Endodermal cell (in vitro differentiated cells): ENCODE results near the gene VMP1. TPM values are rescaled to one million over a fixed set of nuclear protein-coding genes. Genes with fewer than 3 reads are reported as not detected.

Experiments used
- DNase-seq: peaks from one replicate; pipeline ENCODE4 v3.0.0-alpha.2; 2017
- H3K27ac ChIP-seq: 2 replicates; pipeline ENCODE4 v1.5.1; 2013; ENCODE audit warnings: mild to moderate bottlenecking, low read depth, low read length, moderate library complexity
- H3K27me3 ChIP-seq: 2 replicates; pipeline ENCODE4 v1.6.1; 2013; ENCODE audit warnings: mild to moderate bottlenecking, low read length, moderate library complexity; ENCODE audit not compliant: insufficient read depth, control insufficient read depth, poor library complexity, severe bottlenecking
- H3K36me3 ChIP-seq: 2 replicates; pipeline ENCODE4 v1.7.0; 2013; ENCODE audit warnings: mild to moderate bottlenecking, low read length, moderate library complexity; ENCODE audit not compliant: control insufficient read depth, insufficient read depth
- H3K4me1 ChIP-seq: one replicate; pipeline ENCODE4 v1.7.0; 2013; ENCODE audit warnings: low read length; ENCODE audit not compliant: control insufficient read depth, insufficient read depth
- H3K4me3 ChIP-seq: 2 replicates; pipeline ENCODE4 v1.5.1; 2013; ENCODE audit warnings: mild to moderate bottlenecking, low read length, moderate library complexity
- H3K9ac ChIP-seq: 2 replicates; pipeline ENCODE4 v1.6.1; 2013; ENCODE audit warnings: mild to moderate bottlenecking, low read length, moderate library complexity; ENCODE audit not compliant: poor library complexity, severe bottlenecking; ENCODE audit errors: extremely low read depth
- H3K9me3 ChIP-seq: 2 replicates; pipeline ENCODE4 v1.6.1; 2013; ENCODE audit warnings: mild to moderate bottlenecking, low read length, moderate library complexity; ENCODE audit not compliant: control insufficient read depth
- H3K27ac Mint-ChIP-seq: 2 replicates; pipeline ENCODE4 v1.8.0; 2020; ENCODE audit warnings: mixed read lengths
- H3K27me3 Mint-ChIP-seq: 2 replicates; pipeline ENCODE4 v1.8.0; 2021; ENCODE audit warnings: mild to moderate bottlenecking, mixed read lengths; ENCODE audit not compliant: insufficient read depth
- H3K36me3 Mint-ChIP-seq: 2 replicates; pipeline ENCODE4 v1.8.0; 2020; ENCODE audit warnings: low read depth, mixed read lengths
- H3K4me1 Mint-ChIP-seq: 2 replicates; pipeline ENCODE4 v1.8.0; 2020; ENCODE audit warnings: mixed read lengths
- H3K4me3 Mint-ChIP-seq: 2 replicates; pipeline ENCODE4 v1.8.0; 2020; ENCODE audit warnings: mild to moderate bottlenecking, moderate library complexity, mixed read lengths
- H3K9me3 Mint-ChIP-seq: 2 replicates; pipeline ENCODE4 v1.8.0; 2020; ENCODE audit warnings: mild to moderate bottlenecking, mixed read lengths
- WGBS, 2 experiments: methylation state at CpG; one replicate each; pipeline versions ENCODE4 v1.1.5 to v1.1.7; 2013; ENCODE audit warnings: missing lambda C conversion rate in 2 of 2, mixed read lengths in 1 of 2; ENCODE audit not compliant: insufficient coverage in 1 of 2, insufficient read length in 1 of 2; 5-methylcytosine and 5-hydroxymethylcytosine counted together
- total RNA-seq, 2 donors: library from RNA; stranded (reverse); fragmentation: NEBNext Ultra II Directional in 1 of 2; extraction: Animal tissue kit (Norgen Biotek cat#: 25700) in 1 of 2; gene quantifications; 2 replicates in 1 of 2; 3 replicates in 1 of 2; pipeline ENCODE4 v1.2.1, GENCODE V29; 2021
- TF ChIP-seq, protein P1 (sequence below): fragments of 200-600 bp; sonication (generic); conservative IDR thresholded peaks from 2 replicates; pipeline ENCODE4 v1.5.0; 2021; ENCODE audit warnings: antibody characterized with exemption, mild to moderate bottlenecking

VMP1 gene
- total RNA-seq, 2 donors from 2014 or later: 67.9 to 69.9 TPM

DNA sequence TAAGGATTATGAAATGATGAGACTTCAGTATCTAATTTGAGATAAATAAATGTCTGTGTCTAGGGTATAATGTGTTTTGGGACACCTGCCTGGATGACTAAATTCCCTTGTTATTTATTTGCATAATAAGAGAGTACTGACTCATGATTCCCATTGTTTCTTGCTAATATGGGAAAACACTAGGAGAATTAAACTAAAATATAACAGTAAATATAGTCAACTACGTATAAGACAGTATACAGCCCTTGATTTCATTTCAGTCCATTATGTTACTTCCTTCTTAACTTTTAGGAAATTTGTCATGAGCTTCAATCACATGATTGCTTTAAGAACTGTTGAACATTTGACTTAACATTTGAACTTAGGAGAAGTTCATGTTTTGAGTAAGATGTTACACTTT lies 62.4 kb downstream of the VMP1 start:
- Mint-ChIP-seq H3K9me3 (no peaks in the 10 kb centered on the region), H3K36me3 (peaks cover 39% of the 10 kb centered on the region), H3K27ac (peak overlapping the region; percentile 66), H3K27me3 (no peaks in the 10 kb centered on the region), H3K4me1 (no peaks in the 10 kb centered on the region), H3K4me3 (no peak overlapping the region)
- no peak overlapping the region for H3K27ac ChIP-seq
- no peak for DNase-seq
- TF ChIP-seq, protein P1, sequence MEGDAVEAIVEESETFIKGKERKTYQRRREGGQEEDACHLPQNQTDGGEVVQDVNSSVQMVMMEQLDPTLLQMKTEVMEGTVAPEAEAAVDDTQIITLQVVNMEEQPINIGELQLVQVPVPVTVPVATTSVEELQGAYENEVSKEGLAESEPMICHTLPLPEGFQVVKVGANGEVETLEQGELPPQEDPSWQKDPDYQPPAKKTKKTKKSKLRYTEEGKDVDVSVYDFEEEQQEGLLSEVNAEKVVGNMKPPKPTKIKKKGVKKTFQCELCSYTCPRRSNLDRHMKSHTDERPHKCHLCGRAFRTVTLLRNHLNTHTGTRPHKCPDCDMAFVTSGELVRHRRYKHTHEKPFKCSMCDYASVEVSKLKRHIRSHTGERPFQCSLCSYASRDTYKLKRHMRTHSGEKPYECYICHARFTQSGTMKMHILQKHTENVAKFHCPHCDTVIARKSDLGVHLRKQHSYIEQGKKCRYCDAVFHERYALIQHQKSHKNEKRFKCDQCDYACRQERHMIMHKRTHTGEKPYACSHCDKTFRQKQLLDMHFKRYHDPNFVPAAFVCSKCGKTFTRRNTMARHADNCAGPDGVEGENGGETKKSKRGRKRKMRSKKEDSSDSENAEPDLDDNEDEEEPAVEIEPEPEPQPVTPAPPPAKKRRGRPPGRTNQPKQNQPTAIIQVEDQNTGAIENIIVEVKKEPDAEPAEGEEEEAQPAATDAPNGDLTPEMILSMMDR: no peak
- H3K9ac ChIP-seq: no peak overlapping the region
- no peak overlapping the region for H3K4me3 ChIP-seq
- H3K9me3 ChIP-seq: no peaks in the 10 kb centered on the region
- WGBS, 2 experiments: 93% methylated on average over 1 of the region's 1 CpG; no CpG with 5 or more reads in 1 of the 2 experiments
- H3K4me1 ChIP-seq: no peaks in the 10 kb centered on the region
- no peaks in the 10 kb centered on the region for H3K27me3 ChIP-seq
- H3K36me3 ChIP-seq: peaks cover 24% of the 10 kb centered on the region

DNA sequence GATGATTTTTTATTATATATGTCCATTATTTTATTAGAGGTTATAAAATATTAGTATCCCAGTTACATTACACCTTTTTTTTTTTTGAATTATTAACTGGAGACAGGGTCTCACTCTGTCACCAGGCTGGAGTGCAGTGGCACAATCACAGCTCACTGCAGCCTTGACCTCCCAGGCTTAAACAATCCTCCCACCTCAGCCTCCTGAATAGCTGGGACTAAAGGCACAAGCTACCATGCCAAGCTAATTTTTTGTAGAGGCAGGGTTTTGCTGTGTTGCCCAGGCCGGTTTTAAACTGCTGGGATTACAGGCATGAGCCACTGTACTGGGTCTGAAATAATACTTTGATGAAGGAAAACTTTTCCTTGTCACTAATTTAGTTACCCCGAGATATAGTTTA lies 63.6 kb downstream of the VMP1 start:
- no peak for DNase-seq
- Mint-ChIP-seq H3K4me1 (no peaks in the 10 kb centered on the region), H3K27me3 (no peaks in the 10 kb centered on the region), H3K9me3 (no peaks in the 10 kb centered on the region), H3K36me3 (peaks cover 41% of the 10 kb centered on the region), H3K4me3 (no peak overlapping the region), H3K27ac (no peak overlapping the region)
- Histone ChIP-seq H3K9me3 (no peaks in the 10 kb centered on the region), H3K9ac (no peak overlapping the region), H3K4me1 (no peaks in the 10 kb centered on the region), H3K27ac (no peak overlapping the region), H3K36me3 (peaks cover 30% of the 10 kb centered on the region), H3K27me3 (no peaks in the 10 kb centered on the region), H3K4me3 (no peak overlapping the region)
- TF ChIP-seq, protein P1: no peak
- WGBS, 2 experiments: 90% methylated on average over 1 of the region's 2 CpGs; no CpG with 5 or more reads in 1 of the 2 experiments

DNA sequence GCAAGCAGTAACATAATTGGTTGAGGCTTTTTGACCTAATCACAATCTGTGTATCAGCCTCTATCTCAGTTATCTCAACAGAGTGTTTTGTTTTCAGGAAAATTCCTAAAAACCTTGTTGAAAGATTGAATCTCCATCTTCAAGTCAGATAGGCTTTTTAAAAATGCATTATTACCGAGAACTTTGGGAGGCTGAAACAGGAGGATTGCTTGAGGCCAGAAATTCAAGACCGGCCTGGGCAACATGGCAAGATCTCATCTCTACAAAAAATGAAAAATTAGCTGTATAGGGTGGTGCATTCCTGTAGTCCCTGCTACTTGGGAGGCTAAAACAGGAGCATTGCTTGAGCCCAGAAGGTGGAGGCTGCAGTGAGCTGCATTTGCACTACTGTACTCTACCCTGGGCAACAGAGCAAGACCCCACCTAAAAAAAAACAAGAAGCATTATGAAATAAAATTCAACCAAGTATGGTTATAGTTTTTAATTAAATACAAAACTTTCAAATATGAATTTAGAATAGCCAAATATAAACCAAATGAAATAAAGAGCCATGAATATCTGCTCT lies 68.4 kb downstream of the VMP1 start:
- DNase-seq: no peak
- H3K27ac ChIP-seq: no peak overlapping the region
- H3K9me3 ChIP-seq: peaks cover 4% of the 10 kb centered on the region
- no peak overlapping the region for H3K4me3 ChIP-seq
- TF ChIP-seq, protein P1: no peak
- H3K36me3 Mint-ChIP-seq: peaks cover 41% of the 10 kb centered on the region
- no peaks in the 10 kb centered on the region for H3K4me1 ChIP-seq
- H3K27me3 Mint-ChIP-seq: no peaks in the 10 kb centered on the region
- no peaks in the 10 kb centered on the region for H3K27me3 ChIP-seq
- no peak overlapping the region for H3K4me3 Mint-ChIP-seq
- H3K4me1 Mint-ChIP-seq: no peaks in the 10 kb centered on the region
- no peak overlapping the region for H3K9ac ChIP-seq
- peaks cover 38% of the 10 kb centered on the region for H3K36me3 ChIP-seq
- H3K27ac Mint-ChIP-seq: no peak overlapping the region
- 96% methylated on average over 2 of the region's 2 CpGs; no CpG with 5 or more reads in 1 of the 2 experiments for WGBS, 2 experiments
- no peaks in the 10 kb centered on the region for H3K9me3 Mint-ChIP-seq
